ENCODE results near the gene ZNF446.

The ZNF446 gene

DNA sequence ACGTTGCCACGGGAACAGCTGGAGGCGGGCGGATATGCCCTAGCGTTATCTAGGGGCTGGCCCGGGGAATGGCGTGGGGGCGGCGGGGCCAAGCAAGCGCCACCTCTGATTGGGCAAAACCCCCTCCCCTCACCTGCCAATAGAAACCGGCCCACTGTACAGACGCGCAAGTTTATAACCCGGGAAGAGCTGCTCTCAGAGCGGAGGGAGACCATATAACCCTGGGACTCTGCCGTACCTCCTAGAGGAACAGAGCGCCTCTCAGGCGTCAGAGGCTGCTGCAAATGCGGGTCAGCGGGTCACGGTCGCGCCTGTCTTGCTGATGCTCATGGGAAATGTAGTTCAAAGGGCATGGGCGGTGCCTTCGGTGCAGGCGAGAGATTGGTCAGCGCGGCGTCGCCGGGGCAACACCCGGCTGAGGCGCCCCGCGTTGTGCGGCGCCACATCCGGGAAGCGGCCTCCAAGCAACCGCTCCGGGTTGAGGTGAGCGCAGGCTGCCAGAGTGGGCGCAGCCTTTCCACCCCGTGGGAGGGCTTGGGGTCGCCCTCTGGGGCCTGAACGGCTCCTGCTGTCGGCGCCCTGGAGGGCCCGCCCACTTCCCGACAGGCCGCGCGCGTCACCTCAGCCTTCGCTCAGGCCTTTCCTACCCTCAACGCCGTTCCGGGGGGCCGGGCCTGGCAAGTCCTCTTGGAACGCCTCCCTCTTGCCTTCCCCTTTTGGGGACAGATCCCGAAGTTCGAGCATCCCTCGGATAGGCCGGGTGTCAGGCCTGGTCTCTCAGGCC, at the start of gene ZNF446:
Gene ZNF446, plus strand, starts transcription at position 639 of the 784 bp plus-strand sequence. CDS start 867 bp downstream, outside the sequence.
- peak within 1 kb of the TSS; percentile 90 for H3K27ac ChIP-seq
- no peaks in the 10 kb centered on the region for H3K27me3 ChIP-seq (ENCODE audit: insufficient read depth, low read depth, severe bottlenecking)
- DNase-seq, result peak; percentile 95
- TF ChIP-seq, protein P1, sequence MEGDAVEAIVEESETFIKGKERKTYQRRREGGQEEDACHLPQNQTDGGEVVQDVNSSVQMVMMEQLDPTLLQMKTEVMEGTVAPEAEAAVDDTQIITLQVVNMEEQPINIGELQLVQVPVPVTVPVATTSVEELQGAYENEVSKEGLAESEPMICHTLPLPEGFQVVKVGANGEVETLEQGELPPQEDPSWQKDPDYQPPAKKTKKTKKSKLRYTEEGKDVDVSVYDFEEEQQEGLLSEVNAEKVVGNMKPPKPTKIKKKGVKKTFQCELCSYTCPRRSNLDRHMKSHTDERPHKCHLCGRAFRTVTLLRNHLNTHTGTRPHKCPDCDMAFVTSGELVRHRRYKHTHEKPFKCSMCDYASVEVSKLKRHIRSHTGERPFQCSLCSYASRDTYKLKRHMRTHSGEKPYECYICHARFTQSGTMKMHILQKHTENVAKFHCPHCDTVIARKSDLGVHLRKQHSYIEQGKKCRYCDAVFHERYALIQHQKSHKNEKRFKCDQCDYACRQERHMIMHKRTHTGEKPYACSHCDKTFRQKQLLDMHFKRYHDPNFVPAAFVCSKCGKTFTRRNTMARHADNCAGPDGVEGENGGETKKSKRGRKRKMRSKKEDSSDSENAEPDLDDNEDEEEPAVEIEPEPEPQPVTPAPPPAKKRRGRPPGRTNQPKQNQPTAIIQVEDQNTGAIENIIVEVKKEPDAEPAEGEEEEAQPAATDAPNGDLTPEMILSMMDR (IDR thresholded peaks at IDR 0.05; ENCODE audit: low read depth, low read length), result no peak
- H3K9me3 ChIP-seq (ENCODE audit: severe bottlenecking), result no peaks in the 10 kb centered on the region
- peaks cover 35% of the 10 kb centered on the region for H3K36me3 ChIP-seq
- H3K4me3 ChIP-seq (ENCODE audit: low read depth, low read length), result peak within 1 kb of the TSS; percentile 70

DNA sequence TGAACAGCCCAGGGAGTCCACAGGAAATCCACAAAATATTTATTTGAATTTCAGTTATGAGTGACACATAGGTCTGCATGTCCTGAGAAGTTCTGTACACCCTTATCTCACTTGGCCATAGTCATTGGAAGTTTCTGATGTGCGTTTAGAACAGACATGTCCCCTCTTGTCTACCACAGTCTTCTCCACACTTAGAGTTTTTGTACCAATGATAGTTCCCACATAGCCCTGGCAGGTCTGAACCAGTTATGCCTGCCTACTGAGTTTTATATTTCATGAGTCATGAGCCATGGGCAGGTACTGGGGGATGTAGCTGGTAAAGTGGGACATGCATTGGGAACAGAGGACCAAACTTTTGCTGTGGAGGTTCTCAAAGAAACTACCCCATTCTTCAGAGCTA, 47.5 kb upstream of the ZNF446 start:
- H3K27ac ChIP-seq, result no peak overlapping the region
- H3K27me3 ChIP-seq (ENCODE audit: insufficient read depth, low read depth, severe bottlenecking), result no peaks in the 10 kb centered on the region
- H3K9me3 ChIP-seq (ENCODE audit: severe bottlenecking), result peaks cover 47% of the 10 kb centered on the region
- TF ChIP-seq, protein P1 (IDR thresholded peaks at IDR 0.05; ENCODE audit: low read depth, low read length), result no peak
- H3K36me3 ChIP-seq, result peaks cover 51% of the 10 kb centered on the region
- H3K4me3 ChIP-seq (ENCODE audit: low read depth, low read length), result no peak overlapping the region
- DNase-seq, result no peak

DNA sequence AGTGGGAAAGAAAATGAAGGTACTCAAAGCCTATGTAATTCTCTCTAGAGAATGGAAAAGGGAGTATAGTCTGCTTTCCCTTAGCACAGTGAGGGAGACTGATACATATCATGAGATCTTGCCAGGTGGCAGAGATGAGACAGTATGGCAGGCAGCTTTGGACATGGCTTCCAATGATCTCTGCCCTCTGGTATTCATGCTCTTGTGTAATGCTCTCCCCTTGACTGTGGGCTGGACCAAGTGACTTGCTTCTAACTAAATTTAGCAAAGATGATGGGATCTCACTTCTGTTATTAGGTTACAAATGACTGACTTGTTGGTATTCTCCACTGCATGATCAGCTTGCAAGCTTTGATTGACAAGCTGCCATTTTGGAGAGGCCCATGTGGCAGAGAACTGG, 46.4 kb upstream of the ZNF446 start:
- peaks cover 63% of the 10 kb centered on the region for H3K36me3 ChIP-seq
- no peak overlapping the region for H3K4me3 ChIP-seq (ENCODE audit: low read depth, low read length)
- no peak for DNase-seq
- H3K27me3 ChIP-seq (ENCODE audit: insufficient read depth, low read depth, severe bottlenecking), result no peaks in the 10 kb centered on the region
- H3K27ac ChIP-seq, result no peak overlapping the region
- TF ChIP-seq, protein P1 (IDR thresholded peaks at IDR 0.05; ENCODE audit: low read depth, low read length), result no peak
- H3K9me3 ChIP-seq (ENCODE audit: severe bottlenecking), result peaks cover 56% of the 10 kb centered on the region

DNA sequence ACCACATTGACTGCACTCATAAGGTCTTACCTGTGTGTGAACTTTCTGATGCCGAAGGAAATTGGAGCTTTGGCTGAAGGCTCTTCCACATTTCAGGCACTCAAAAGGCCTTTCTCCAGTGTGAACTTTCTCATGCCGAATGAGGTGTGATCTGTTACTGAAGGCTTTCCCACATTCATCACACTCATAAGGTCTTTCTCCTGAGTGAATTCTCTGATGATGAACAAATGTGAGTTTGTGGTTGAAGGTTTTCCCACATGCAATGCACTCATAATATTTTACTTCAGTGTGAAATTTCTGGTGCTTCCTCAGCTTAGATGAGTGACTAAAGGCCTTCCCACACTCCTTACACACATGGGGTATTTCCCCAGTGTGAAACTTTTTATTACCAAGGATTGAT, 41.9 kb upstream of the ZNF446 start:
- Histone ChIP-seq H3K36me3 (peaks cover 87% of the 10 kb centered on the region), H3K4me3 (ENCODE audit: low read depth, low read length) (no peak overlapping the region), H3K27me3 (ENCODE audit: insufficient read depth, low read depth, severe bottlenecking) (no peaks in the 10 kb centered on the region), H3K27ac (no peak overlapping the region), H3K9me3 (ENCODE audit: severe bottlenecking) (peaks cover 59% of the 10 kb centered on the region)
- TF ChIP-seq, protein P1 (IDR thresholded peaks at IDR 0.05; ENCODE audit: low read depth, low read length), result no peak
- DNase-seq, result no peak

DNA sequence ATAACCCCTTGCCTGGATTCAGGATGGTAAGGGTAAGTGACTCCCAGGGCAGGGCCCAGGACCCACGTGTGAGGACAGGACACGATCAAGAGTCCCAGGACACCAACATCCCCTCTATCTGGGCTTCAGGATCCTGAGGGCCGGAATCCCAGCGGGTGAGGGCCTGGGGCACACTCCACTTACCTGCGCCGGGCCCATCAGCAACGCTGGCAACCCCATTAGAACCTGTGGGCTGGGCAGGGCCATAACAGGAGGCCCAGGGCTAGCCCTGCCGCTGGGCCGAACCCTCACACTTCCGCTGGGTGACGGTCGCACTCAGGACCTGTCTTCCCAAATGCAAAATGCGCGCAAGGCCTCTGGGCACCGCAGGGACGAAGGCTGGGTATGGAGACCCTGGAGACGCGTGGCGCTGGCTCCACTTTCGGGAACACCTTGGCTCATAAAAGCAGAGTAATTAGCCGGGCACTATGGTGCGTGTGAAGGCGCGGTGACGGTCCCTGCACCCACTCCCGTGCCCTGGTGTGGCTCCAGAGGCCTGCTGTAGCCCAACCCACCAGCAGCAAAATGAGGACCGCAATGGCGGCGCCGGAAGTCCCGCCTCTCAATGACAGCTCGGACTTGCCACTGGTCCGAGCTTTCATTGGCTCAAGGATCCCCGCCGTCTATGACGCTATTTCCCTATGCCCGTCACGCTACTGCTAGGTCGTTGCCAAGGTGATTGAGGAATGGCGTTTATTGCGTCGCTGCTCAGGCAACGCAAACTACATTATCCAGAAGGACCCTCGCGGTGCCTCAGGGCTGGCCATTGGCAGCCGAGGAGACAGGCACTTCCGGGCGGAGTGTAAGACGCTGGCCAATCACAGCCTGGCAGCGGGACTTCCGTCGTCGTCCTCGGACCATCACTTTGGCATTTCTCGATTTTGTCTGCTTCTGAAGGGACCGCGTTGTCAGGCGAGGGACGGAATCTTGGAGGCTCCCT, 36.3 kb upstream of the ZNF446 start, which contains the start of gene ZNF132:
Gene ZNF132, minus strand, starts transcription at position 578 of the 979 bp plus-strand sequence. Its CDS starts 332 bp downstream, at position 246.
- H3K27ac ChIP-seq, result peak within 1 kb of the TSS; percentile 63
- TF ChIP-seq, protein P1 (IDR thresholded peaks at IDR 0.05; ENCODE audit: low read depth, low read length), result no peak
- no peaks in the 10 kb centered on the region for H3K27me3 ChIP-seq (ENCODE audit: insufficient read depth, low read depth, severe bottlenecking)
- peak within 1 kb of the TSS; percentile 82 for H3K4me3 ChIP-seq (ENCODE audit: low read depth, low read length)
- peak; percentile 97 for DNase-seq
- H3K9me3 ChIP-seq (ENCODE audit: severe bottlenecking), result peaks cover 10% of the 10 kb centered on the region
- H3K36me3 ChIP-seq, result peaks cover 32% of the 10 kb centered on the region

Data from WERI-Rb-1 (cell line).